Sigmoid colon (tissue), 3 donors: ENCODE measurements around the gene CABP4.

Source experiments
- POLR2A ChIP-seq, 2 donors: fragments of 450-650 bp; IDR thresholded peaks; one replicate each; pipeline ENCODE4 v1.6.1; 2016; ENCODE audit warnings: antibody characterized with exemption in 2 of 2, mild to moderate bottlenecking in 2 of 2, moderate library complexity in 2 of 2
- TF ChIP-seq, protein P1 (sequence below), 4 experiments: fragments of 450-650 bp in 3 of 4; fragments of 200-600 bp in 1 of 4; IDR thresholded peaks; one replicate each; pipeline ENCODE4 v1.5.1; 2016 to 2019; ENCODE audit warnings: antibody characterized with exemption in 4 of 4, mild to moderate bottlenecking in 3 of 4, moderate library complexity in 2 of 4

DNA sequence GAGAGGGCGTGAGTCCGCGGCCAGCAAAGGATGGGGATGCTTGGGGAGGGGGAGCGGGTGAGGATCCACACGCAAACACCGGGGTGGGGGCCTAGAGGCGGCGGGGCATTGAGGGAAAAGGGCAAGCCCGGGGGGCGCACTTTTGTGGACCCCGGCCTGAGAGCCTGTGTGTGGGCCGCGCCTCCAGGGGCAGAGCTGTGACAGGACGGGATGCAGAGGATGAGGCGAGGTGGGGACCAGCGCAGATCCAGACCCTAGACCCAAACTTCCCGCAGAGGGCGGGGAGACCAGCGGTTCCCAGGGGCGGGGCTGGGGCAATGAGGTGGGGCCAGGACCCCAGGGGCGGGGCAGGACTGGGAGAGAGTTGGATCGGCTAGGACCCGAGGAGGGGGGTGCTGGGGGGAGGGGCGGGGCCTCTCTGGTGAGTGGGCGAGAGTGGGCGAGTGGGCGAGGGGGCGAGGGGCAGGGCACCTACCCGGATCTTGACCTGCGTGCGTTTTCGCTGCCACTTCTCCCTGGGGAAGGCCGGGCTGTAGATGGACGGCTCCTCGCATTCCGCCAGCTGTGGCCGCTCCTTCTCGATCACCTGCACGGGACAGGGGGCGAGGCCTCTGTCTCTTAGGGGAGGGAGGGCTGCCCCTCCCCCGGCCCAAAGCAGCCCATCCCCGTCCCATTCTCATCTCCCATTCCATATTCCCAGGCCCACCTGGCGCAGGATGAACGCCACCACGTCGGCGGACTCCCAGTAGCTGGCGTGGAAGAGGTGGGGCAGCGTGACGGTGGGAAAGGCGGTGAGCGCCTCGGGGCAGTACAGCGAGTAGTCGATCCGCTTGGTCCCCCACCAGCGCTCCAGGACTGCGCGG is 39.4 kb downstream of the CABP4 start:
- TF ChIP-seq, protein P1, sequence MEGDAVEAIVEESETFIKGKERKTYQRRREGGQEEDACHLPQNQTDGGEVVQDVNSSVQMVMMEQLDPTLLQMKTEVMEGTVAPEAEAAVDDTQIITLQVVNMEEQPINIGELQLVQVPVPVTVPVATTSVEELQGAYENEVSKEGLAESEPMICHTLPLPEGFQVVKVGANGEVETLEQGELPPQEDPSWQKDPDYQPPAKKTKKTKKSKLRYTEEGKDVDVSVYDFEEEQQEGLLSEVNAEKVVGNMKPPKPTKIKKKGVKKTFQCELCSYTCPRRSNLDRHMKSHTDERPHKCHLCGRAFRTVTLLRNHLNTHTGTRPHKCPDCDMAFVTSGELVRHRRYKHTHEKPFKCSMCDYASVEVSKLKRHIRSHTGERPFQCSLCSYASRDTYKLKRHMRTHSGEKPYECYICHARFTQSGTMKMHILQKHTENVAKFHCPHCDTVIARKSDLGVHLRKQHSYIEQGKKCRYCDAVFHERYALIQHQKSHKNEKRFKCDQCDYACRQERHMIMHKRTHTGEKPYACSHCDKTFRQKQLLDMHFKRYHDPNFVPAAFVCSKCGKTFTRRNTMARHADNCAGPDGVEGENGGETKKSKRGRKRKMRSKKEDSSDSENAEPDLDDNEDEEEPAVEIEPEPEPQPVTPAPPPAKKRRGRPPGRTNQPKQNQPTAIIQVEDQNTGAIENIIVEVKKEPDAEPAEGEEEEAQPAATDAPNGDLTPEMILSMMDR (IDR thresholded peaks at IDR 0.05): no peak
- TF ChIP-seq POLR2A (IDR thresholded peaks at IDR 0.05): no peak
